ENCODE data around the gene CFAP69. TPM values are rescaled to one million over a fixed set of nuclear protein-coding genes. Genes with fewer than 3 reads are reported as not detected.
"Not testable (repeated sequence)": the region's sequence is repeated elsewhere in the genome, so short reads cannot be mapped to it uniquely, and the experiment has no call there.

CFAP69 gene
- total RNA-seq, 1 donor from 2014 or later, result 0.86 TPM

- Mint-ChIP-seq H3K9me3 (ENCODE audit: unreplicated experiment) (no peaks in the 10 kb centered on the region), H3K27ac (ENCODE audit: unreplicated experiment) (no peak overlapping the region), H3K4me1 (ENCODE audit: unreplicated experiment) (peaks cover 17% of the 10 kb centered on the region), H3K4me3 (ENCODE audit: unreplicated experiment) (peak overlapping the region; percentile 82), H3K27me3 (ENCODE audit: unreplicated experiment) (peaks cover 57% of the 10 kb centered on the region), H3K36me3 (ENCODE audit: unreplicated experiment) (no peaks in the 10 kb centered on the region)
- DNase-seq (ENCODE audit: extremely low spot score, unreplicated experiment), result no peak
- no peak for TF ChIP-seq CTCF (IDR thresholded peaks at IDR 0.05)
These were observed 437 bp upstream of the CFAP69 start for GRCh38 chr7:90244565-90244908.

- Mint-ChIP-seq H3K9me3 (ENCODE audit: unreplicated experiment) (no peaks in the 10 kb centered on the region), H3K4me3 (ENCODE audit: unreplicated experiment) (peak overlapping the region; percentile 82), H3K27me3 (ENCODE audit: unreplicated experiment) (peaks cover 64% of the 10 kb centered on the region), H3K36me3 (ENCODE audit: unreplicated experiment) (no peaks in the 10 kb centered on the region), H3K27ac (ENCODE audit: unreplicated experiment) (no peak overlapping the region), H3K4me1 (ENCODE audit: unreplicated experiment) (peaks cover 17% of the 10 kb centered on the region)
- no peak for TF ChIP-seq CTCF (IDR thresholded peaks at IDR 0.05)
- DNase-seq (ENCODE audit: extremely low spot score, unreplicated experiment), result no peak
These were observed 1.2 kb downstream of the CFAP69 start for GRCh38 chr7:90246171-90246570.

- no peak for TF ChIP-seq CTCF (IDR thresholded peaks at IDR 0.05)
- H3K27ac Mint-ChIP-seq (ENCODE audit: unreplicated experiment), result no peak overlapping the region
- H3K9me3 Mint-ChIP-seq (ENCODE audit: unreplicated experiment), result no peaks in the 10 kb centered on the region
- H3K4me3 Mint-ChIP-seq (ENCODE audit: unreplicated experiment), result no peak overlapping the region
- H3K36me3 Mint-ChIP-seq (ENCODE audit: unreplicated experiment), result no peaks in the 10 kb centered on the region
- no peak for DNase-seq (ENCODE audit: extremely low spot score, unreplicated experiment)
- peaks cover 59% of the 10 kb centered on the region for H3K27me3 Mint-ChIP-seq (ENCODE audit: unreplicated experiment)
- peaks cover 17% of the 10 kb centered on the region for H3K4me1 Mint-ChIP-seq (ENCODE audit: unreplicated experiment)
These were observed 3.7 kb downstream of the CFAP69 start for GRCh38 chr7:90248706-90249105.

- H3K4me3 Mint-ChIP-seq (ENCODE audit: unreplicated experiment), result no peak overlapping the region
- peaks cover 6% of the 10 kb centered on the region for H3K4me1 Mint-ChIP-seq (ENCODE audit: unreplicated experiment)
- H3K27ac Mint-ChIP-seq (ENCODE audit: unreplicated experiment), result no peak overlapping the region
- H3K27me3 Mint-ChIP-seq (ENCODE audit: unreplicated experiment), result peaks cover 54% of the 10 kb centered on the region
- no peak for TF ChIP-seq CTCF (IDR thresholded peaks at IDR 0.05)
- H3K36me3 Mint-ChIP-seq (ENCODE audit: unreplicated experiment), result no peaks in the 10 kb centered on the region
- DNase-seq (ENCODE audit: extremely low spot score, unreplicated experiment), result no peak
- H3K9me3 Mint-ChIP-seq (ENCODE audit: unreplicated experiment), result no peaks in the 10 kb centered on the region
These were observed 5.8 kb downstream of the CFAP69 start for GRCh38 chr7:90250601-90251303.

- Mint-ChIP-seq H3K36me3 (ENCODE audit: unreplicated experiment) (no peaks in the 10 kb centered on the region), H3K4me1 (ENCODE audit: unreplicated experiment) (peaks cover 1% of the 10 kb centered on the region), H3K9me3 (ENCODE audit: unreplicated experiment) (no peaks in the 10 kb centered on the region), H3K27ac (ENCODE audit: unreplicated experiment) (no peak overlapping the region), H3K27me3 (ENCODE audit: unreplicated experiment) (peaks cover 52% of the 10 kb centered on the region), H3K4me3 (ENCODE audit: unreplicated experiment) (no peak overlapping the region)
- TF ChIP-seq CTCF (IDR thresholded peaks at IDR 0.05), result no peak
- DNase-seq (ENCODE audit: extremely low spot score, unreplicated experiment), result no peak
These were observed 6.3 kb downstream of the CFAP69 start for GRCh38 chr7:90251304-90251635.

GRCh38 chr7:90256011-90256410 is 11.0 kb downstream of the CFAP69 start:
- H3K27me3 Mint-ChIP-seq (ENCODE audit: unreplicated experiment), result peaks cover 50% of the 10 kb centered on the region
- not testable (repeated sequence) for H3K4me1 Mint-ChIP-seq (ENCODE audit: unreplicated experiment); DNase-seq (ENCODE audit: extremely low spot score, unreplicated experiment); H3K4me3 Mint-ChIP-seq (ENCODE audit: unreplicated experiment); H3K9me3 Mint-ChIP-seq (ENCODE audit: unreplicated experiment); H3K36me3 Mint-ChIP-seq (ENCODE audit: unreplicated experiment); H3K27ac Mint-ChIP-seq (ENCODE audit: unreplicated experiment)
